NCI-H524 (cell line): ENCODE measurements around the gene GALNT10.
A peak's percentile ranks its signal among the peaks of the same experiment; 100 is the strongest.

ENCODE experiments used
- DNase-seq, 2 experiments: peaks; one replicate each; lab custom pipeline; 2025; lab: John Stamatoyannopoulos, UW

GALNT10 gene

GRCh38 chr5:154264549-154265196, 74.1 kb downstream of the GALNT10 start:
- no peak for DNase-seq

DNA sequence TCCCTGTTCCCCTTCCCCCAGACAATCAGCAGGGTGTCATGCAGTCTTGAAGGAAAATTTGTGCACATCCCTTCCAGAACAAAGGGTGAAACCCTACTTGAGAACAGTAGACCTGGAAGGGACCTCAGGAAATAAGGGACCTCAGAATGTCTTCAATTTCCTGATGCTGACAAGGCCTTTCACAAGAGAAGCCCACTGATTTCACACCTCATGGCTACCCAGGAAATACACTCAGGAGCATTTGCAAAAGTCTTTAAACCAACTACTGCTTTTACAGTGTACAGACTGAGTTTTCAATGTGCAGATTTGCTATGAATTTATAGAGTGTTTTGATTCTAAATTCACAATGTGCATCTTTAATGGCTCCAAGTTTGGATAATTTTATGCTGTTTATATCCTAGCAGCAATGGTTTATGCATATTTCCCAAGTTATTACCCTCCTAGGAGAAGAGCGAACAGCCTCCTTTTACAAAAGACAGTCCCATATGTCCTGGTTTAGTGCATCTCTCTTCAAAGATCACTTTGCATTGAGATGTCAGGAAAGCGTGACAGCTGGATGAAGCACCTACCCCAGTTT, 74.8 kb downstream of the GALNT10 start:
- DNase-seq: peak; percentile 87 to 95

DNA sequence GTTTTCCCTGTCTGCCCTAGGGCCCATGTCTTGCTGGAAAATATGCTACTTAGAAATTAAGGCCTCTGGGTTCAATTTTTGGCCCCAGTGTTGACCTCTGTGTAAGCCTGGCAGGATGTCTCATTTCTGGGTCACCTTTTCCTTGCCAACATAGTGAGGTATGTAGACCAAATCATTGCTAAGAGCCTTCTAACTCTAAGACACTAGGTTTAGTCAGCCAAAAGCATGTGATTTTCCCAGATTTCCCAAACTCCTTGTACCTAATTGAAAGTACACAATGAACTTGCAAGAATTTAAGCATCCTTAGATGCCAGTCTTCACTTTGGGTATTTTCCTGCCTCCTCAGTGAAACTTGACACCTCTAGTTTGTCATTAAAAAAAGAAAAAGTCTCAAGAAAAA, 77.0 kb downstream of the GALNT10 start:
- DNase-seq: no peak

DNA sequence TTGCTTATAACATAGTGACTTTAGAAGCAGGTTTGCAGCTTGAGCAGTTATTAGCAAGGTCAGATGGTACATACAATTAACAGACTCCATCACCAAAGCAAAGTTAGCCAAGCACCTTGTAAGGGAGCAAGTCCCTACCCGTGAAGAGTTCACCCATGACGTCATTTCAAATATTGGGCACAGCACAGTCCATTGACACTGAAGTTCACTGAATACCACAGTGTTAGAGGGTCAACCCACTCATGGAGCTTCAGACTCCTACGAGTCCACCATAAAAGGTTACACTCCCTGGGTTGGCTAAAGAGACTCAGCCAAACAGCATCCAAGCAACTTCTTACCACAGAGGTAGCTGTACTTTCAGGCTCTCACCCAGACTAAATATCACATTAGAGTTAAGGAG, 77.5 kb downstream of the GALNT10 start:
- no peak for DNase-seq

GRCh38 chr5:154269414-154269813, 78.9 kb downstream of the GALNT10 start:
- DNase-seq: no peak

DNA sequence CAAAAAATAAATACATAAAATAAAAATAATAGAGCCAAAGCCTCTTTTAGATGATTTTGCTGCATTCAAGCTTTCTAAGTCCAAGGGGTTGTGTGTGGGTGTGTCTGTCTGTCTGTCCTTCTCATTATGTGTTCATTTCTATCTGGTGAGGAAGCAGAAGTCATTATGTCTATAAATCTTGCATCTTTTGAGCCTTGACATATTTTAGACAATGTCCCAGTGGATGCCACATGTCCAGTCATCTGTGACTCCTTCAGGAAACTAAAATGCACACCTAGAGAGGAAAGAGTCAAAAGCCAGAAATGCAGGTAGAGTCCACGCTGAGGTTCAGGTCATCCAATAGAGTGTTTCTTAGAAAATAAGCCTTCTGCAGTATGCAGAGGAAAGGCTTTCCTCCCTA, 80.9 kb downstream of the GALNT10 start:
- no peak for DNase-seq

DNA sequence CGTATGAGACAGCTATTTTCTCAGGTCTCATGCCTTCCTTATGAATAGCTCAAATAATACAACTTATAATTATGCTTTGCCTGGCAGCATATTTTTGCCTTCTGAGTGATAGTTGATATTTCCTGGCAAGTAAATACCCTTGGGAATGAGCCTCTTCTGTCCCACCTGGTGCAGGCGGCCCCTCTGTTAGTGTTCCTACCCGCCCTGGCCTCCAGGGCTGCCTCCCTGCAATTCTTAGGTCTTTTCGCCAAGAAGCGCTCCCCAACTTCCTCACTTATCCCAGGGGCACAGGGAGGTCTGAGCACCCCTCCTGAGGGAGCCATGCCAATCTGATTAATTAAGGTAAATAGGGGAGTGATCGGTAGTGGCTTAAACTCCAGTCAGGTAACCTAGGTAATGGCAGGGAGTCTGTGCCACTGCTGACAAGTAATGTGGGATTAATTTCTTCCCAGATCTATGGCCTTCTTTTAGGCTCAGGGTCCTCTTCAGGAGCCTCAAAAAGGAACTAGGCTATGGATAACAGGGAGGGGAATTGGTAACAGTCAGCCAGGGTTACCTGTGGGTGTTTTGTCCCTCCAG, 81.5 kb downstream of the GALNT10 start:
- peak; percentile 27 to 53 for DNase-seq

DNA sequence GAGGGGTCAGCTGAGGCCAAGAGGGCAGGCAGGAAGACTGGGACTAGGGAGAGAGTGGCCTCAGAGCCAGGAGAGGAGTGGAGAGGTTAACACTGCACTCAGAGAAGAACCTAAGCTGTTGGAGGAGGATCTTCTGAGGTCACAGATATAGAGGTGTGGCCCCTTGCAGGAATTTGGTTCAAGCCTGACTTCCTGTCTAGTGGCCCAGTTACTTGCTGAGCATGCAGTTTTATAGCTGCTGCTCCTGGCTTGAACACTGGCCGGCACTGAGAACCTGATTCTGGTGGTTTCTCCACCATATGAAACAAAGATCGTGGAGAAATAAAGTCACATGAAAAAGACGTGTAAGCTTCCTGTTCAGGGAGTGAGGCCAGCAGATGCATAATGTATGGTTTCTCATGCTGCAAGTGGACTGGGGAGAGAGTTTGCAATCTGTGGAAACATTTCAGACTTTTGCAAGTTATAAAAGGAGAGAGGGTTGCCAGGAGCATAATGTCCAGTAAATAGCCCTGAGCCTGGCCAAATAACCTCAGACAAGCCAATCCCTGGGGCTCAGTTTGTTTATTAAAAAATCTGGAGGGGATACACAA, 82.6 kb downstream of the GALNT10 start:
- no peak for DNase-seq

DNA sequence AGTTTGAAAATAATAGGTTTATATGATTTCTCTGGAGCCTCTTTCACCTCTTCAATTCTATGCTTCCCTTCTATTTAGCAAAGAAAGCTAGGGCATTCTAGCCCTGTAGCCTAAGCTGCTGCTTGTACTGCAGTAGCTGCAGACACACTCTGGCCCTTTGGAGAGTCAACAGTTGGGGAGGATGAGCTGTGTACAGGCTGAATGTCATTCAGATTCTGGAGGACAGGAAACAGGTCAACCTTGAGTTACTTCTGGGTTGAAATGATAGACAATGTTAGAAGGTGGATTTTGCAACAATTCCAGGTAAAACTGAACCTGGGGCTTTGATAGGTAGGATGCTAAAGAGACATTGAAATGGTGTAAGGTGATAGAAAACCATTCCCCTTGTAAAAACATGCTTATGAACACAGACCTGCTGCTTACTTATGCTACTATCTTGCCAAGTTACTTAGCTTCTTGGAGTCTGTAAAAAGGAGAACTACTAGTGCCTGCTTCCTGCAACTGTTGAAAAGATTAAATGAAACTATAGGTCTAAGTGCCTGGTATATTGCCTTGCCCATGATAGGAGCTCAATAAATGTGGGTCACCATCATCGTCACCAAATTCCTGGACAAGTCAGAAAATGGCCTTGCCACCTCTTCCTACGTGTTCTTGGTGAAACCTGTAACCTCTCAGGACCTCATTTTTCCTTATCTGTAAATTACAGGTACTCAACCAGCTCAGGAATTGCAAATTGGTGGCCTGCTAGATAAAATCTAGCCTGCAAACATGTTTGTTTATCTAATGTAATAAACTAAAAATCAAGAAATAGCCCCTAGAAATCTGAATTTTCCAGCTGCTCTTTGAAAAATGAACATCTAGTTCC, 83.7 kb downstream of the GALNT10 start:
- no peak for DNase-seq

- DNase-seq: peak in 1 of 2 experiments; percentile 18
These were observed 84.3 kb downstream of the GALNT10 start for GRCh38 chr5:154274828-154275185.

GRCh38 chr5:154275566-154275965, 85.0 kb downstream of the GALNT10 start:
- no peak for DNase-seq

- DNase-seq: peak; percentile 95 to 98
These were observed 85.9 kb downstream of the GALNT10 start for GRCh38 chr5:154276261-154276972.

GRCh38 chr5:154276973-154277331, 86.4 kb downstream of the GALNT10 start:
- DNase-seq: peak in 1 of 2 experiments; percentile 49

DNA sequence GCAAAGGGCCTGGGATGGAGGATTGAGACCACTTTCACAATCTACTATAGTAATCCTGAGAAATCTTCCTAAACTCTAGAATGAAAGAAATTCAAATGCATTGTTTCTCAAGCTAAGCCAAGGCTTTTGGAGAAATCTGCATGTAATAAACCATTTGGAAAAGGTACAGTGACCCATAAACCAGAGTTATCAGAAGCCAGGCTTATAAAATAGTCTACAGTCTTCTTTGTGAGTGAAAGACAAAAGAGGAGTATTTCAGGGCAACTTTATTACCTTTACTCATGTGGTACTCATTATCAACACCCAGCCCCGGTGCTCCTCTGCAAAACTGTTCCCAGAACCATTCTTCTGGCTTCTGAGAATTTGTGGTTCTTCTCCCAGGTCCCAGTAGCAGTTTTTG, 87.0 kb downstream of the GALNT10 start:
- DNase-seq: no peak

DNA sequence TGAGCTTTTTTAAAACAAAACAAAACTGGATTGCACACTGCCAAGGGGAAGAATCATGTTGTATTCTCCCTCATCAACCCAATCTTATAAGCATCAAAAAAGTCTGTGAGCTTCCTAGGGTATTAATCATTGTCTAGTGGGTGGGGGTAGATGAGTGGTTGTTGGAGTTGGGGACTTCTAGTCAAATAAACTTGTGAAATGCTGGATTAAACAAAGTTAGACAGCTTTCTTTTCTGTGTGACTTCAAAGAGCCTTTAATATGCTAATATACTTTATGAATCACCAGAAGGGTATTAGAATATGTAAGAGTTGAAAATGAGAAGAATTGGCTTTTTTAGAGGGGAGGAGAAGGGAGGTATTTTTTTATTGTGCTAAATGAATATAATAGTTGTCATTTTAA, 87.7 kb downstream of the GALNT10 start:
- DNase-seq: no peak

- no peak for DNase-seq
These were observed 88.4 kb downstream of the GALNT10 start for GRCh38 chr5:154278908-154279307.

GRCh38 chr5:154284433-154284832, 93.9 kb downstream of the GALNT10 start:
- no peak for DNase-seq

GRCh38 chr5:154285661-154286408, 95.3 kb downstream of the GALNT10 start:
- DNase-seq: peak; percentile 22 to 82

DNA sequence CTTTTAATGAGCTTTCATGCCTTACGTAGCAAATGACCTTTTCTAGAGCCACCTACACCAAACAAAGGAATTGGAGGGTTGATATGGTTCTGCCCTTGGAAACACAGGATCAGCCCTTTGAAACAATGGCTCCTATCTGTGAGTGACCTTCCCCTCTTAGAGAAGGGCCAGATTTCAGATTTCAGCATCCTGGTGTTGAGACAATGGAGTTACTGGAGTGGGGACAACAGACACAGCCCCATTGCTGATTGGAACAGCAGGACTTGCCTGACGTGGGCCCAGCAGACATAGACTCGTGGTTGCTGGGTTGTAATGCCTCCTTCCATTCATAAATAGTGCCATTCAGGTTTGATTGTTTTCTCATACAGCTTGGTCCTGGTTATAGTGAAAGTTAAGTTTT, 96.0 kb downstream of the GALNT10 start:
- no peak for DNase-seq

GRCh38 chr5:154287136-154287535, 96.6 kb downstream of the GALNT10 start:
- no peak for DNase-seq

DNA sequence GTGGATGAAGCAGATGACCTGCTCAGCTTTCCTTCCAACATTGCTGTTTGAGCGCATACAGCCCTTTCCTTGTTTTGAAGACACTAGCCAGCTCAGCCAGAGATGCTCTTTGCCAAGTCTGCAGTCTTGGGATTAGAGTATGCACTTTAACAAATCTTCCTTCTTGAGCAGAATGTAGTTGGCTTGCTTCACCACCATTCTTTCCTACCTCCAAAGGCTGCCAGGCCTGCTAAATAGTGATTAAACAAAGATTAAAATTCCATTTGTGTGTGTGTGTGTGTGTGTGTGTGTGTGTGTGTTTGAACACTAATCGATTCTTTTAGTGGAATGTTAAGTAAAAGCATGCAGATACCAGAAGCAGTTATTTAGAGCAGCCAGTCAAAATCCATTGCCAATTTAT, 97.6 kb downstream of the GALNT10 start:
- DNase-seq: no peak
